Mesodermal cell (in vitro differentiated cells): ENCODE measurements around the gene GTF2H1. TPM values are rescaled to one million over a fixed set of nuclear protein-coding genes. Genes with fewer than 3 reads are reported as not detected.

ENCODE experiments used
- H3K27ac ChIP-seq: 2 replicates; pipeline ENCODE4 v1.7.0; 2013; ENCODE audit warnings: mild to moderate bottlenecking, low read depth, low read length, moderate library complexity; ENCODE audit not compliant: severe bottlenecking
- H3K36me3 ChIP-seq: 2 replicates; pipeline ENCODE4 v1.7.1; 2013; ENCODE audit warnings: mild to moderate bottlenecking, low read length, moderate library complexity; ENCODE audit not compliant: control insufficient read depth, insufficient read depth
- H3K4me1 ChIP-seq: one replicate; pipeline ENCODE4 v1.7.1; 2013; ENCODE audit warnings: mild to moderate bottlenecking, low read length; ENCODE audit not compliant: insufficient read depth, control insufficient read depth, poor library complexity, severe bottlenecking
- H3K4me3 ChIP-seq: 2 replicates; pipeline ENCODE4 v1.7.0; 2013; ENCODE audit warnings: low read length, control low read depth, mild to moderate bottlenecking; ENCODE audit not compliant: insufficient read depth, poor library complexity, severe bottlenecking; ENCODE audit errors: extremely low read depth
- H3K9me3 ChIP-seq: 2 replicates; pipeline ENCODE4 v1.7.1; 2013; ENCODE audit warnings: mild to moderate bottlenecking, low read length, moderate library complexity; ENCODE audit not compliant: control insufficient read depth
- WGBS, 2 experiments: methylation state at CpG; one replicate each; pipeline ENCODE4 v1.1.5; 2013; ENCODE audit warnings: missing lambda C conversion rate in 2 of 2; ENCODE audit not compliant: insufficient coverage in 2 of 2; 5-methylcytosine and 5-hydroxymethylcytosine counted together
- polyA plus RNA-seq, 2 experiments: library from polyadenylated mRNA; stranded (reverse); fragments of 50-300 nt; gene quantifications; one replicate each; pipeline ENCODE4 v1.2.3, GENCODE V29; 2013

GTF2H1 gene
- polyA plus RNA-seq (2013, experiment 1 of 2): 21.4 TPM
- polyA plus RNA-seq (2013, experiment 2 of 2): 25.0 TPM

DNA sequence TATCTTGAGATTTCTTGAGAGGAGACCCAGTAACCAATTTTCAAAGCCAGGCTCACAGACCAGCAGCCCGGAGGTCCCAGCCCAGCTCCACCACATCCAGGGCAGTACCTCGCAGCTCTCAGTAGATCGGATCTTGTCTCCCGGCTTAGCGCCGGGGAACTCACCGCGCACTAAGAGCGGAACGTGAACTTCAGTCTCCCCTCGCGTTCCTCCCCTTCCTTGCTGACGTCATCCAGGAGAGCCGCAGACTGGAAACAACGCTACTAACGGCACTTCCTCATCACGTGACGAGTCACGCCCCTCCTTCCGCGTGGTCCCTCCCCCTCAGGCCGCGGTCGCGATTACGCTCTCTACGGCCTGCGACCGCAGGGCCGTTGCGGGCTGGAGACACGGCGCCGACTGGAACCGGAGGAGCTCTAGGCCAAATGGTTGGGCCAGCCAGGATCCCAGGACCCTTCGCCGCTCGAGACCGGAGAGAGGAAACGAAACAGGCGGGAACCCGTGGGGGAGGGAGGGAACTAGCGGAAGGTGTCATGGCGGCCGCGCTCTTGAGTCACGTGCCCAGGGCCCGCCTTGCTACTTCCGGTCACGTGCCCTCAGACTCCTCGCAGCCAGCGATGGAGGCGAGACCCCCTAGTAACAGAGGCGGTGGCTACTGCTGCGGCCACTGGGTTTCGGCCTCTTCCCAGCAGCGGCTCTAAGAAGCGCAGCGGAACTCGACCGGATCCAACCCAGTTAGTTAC lies at the start of gene GTF2H1, which contains the start of gene HPS5:
TSS of gene GTF2H1 (plus strand) at position 599 of the 743 bp plus-strand sequence. CDS start 10,508 bp downstream, outside the sequence.
TSS of gene HPS5 (minus strand) at position 172 of the 743 bp plus-strand sequence. CDS start 4,282 bp downstream, outside the sequence.
- Histone ChIP-seq H3K4me1 (peaks cover 14% of the 10 kb centered on the region), H3K4me3 (peak within 1 kb of the TSS; percentile 71), H3K36me3 (peaks cover 21% of the 10 kb centered on the region), H3K9me3 (no peaks in the 10 kb centered on the region), H3K27ac (peak within 1 kb of the TSS; percentile 99)
- WGBS, 2 experiments: 0% methylated on average over 41 to 61 of the region's 61 CpGs

GRCh38 chr11:18277565-18278271 lies 44.6 kb upstream of the GTF2H1 start:
- no peaks in the 10 kb centered on the region for H3K4me1 ChIP-seq
- H3K9me3 ChIP-seq: no peaks in the 10 kb centered on the region
- no peak overlapping the region for H3K4me3 ChIP-seq
- no peak overlapping the region for H3K27ac ChIP-seq
- peaks cover 44% of the 10 kb centered on the region for H3K36me3 ChIP-seq
- 90 to 100% methylated on average over 1 to 2 of the region's 5 CpGs for whole genome bisulfite sequencing, 2 experiments

GRCh38 chr11:18280438-18281045 lies 41.8 kb upstream of the GTF2H1 start:
- Histone ChIP-seq H3K27ac (no peak overlapping the region), H3K4me3 (no peak overlapping the region), H3K4me1 (no peaks in the 10 kb centered on the region), H3K36me3 (peaks cover 62% of the 10 kb centered on the region), H3K9me3 (no peaks in the 10 kb centered on the region)
- WGBS, 2 experiments: 88 to 91% methylated on average over 1 to 4 of the region's 4 CpGs

- Histone ChIP-seq H3K27ac (no peak overlapping the region), H3K36me3 (peaks cover 77% of the 10 kb centered on the region), H3K4me3 (no peak overlapping the region), H3K9me3 (no peaks in the 10 kb centered on the region), H3K4me1 (no peaks in the 10 kb centered on the region)
- WGBS, 2 experiments: 91 to 92% methylated on average over 1 of the region's 2 CpGs
These were observed 39.7 kb upstream of the GTF2H1 start for GRCh38 chr11:18282626-18283025.

GRCh38 chr11:18285841-18286240 lies 36.5 kb upstream of the GTF2H1 start:
- peaks cover 74% of the 10 kb centered on the region for H3K36me3 ChIP-seq
- H3K4me1 ChIP-seq: no peaks in the 10 kb centered on the region
- WGBS, 2 experiments: 88 to 100% methylated on average over 1 of the region's 1 CpG
- H3K27ac ChIP-seq: no peak overlapping the region
- no peak overlapping the region for H3K4me3 ChIP-seq
- H3K9me3 ChIP-seq: no peaks in the 10 kb centered on the region

DNA sequence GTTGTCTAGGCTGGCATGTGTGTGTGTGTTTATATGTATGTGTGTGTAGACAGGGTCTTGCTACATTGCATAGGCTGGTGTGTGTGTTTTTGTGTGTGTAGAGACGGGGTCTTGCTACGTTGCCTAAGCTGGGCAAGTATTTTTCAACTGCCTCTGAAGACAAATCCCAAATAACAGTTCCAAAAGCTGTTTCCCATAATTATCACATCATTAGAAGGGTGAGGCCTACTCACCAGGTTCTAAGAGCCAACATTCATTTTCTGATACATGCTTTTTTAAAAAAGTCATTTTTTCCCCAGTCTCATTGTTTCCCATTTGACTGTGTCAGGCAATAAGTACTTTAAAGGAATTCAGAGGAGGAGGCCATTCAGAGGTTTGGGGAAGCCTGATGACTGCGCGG lies 33.5 kb upstream of the GTF2H1 start:
- Histone ChIP-seq H3K36me3 (peaks cover 78% of the 10 kb centered on the region), H3K27ac (no peak overlapping the region), H3K4me1 (no peaks in the 10 kb centered on the region), H3K4me3 (no peak overlapping the region), H3K9me3 (no peaks in the 10 kb centered on the region)
- 100% methylated on average over 2 of the region's 4 CpGs; no CpG with 5 or more reads in 1 of the 2 experiments for WGBS, 2 experiments

GRCh38 chr11:18294862-18295261 lies 27.5 kb upstream of the GTF2H1 start:
- Histone ChIP-seq H3K27ac (no peak overlapping the region), H3K9me3 (no peaks in the 10 kb centered on the region), H3K4me1 (no peaks in the 10 kb centered on the region), H3K4me3 (no peak overlapping the region), H3K36me3 (peaks cover 89% of the 10 kb centered on the region)
- 86 to 100% methylated on average over 4 of the region's 5 CpGs for WGBS, 2 experiments

DNA sequence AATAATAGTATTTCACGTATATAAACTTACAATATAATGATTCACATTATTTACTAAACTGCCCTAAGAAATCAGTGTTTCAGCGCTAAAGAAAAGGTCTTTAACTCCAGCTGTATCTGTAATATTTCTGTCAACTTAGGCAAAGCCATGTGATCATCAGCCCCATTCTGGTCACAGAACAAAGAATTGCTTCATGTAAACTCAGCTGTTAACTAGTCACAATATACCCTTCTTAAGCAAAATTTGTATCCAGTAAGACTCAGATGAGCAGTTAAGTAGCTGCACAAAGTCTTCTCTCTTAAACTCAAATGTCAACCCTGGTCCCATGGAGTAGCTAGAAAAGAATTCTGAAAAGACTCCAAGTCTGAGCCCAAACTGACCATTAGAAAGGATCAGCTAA lies 27.1 kb upstream of the GTF2H1 start:
- Histone ChIP-seq H3K4me1 (no peaks in the 10 kb centered on the region), H3K36me3 (peaks cover 86% of the 10 kb centered on the region), H3K9me3 (no peaks in the 10 kb centered on the region), H3K27ac (no peak overlapping the region), H3K4me3 (no peak overlapping the region)
- WGBS, 2 experiments: 93 to 100% methylated on average over 1 to 2 of the region's 2 CpGs

DNA sequence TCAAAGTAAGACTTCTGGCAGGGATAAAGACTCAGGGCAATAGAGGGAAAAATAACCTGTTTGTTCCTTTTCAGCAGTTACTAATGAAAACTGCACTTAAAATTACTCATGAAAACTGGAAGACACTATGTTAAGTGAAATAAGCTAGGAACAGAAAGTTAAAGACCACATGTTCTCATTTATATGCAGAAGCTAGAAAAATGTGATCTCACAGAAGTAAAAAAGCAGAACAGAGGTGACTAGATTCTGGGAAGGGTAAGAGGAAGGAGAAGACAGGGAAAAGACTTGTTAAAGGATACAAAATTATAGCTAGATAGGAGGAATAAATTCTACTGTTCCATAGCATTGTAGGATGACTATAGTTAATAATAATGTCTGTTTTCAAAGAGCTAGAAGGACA lies 22.6 kb upstream of the GTF2H1 start:
- no peaks in the 10 kb centered on the region for H3K9me3 ChIP-seq
- H3K27ac ChIP-seq: no peak overlapping the region
- no peak overlapping the region for H3K4me3 ChIP-seq
- H3K4me1 ChIP-seq: no peaks in the 10 kb centered on the region
- H3K36me3 ChIP-seq: peaks cover 80% of the 10 kb centered on the region

DNA sequence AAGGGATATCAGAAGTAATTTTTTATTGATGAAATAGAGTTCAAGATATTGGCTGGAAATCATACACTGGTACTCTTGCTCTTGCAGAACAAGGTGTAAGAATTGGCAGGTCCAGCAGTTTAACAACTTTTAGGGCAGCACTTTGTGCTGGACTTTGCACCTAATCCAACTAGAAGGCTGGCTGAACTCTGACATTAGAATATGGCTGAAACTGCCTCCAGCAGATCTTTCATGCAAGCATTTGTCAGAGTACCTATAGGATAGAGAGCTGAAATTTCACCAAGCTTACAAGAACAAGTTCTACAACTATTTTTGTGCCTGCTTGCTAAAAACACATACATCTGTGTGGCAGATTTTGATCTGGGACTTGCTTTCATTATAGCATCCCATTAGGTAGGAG lies 17.6 kb upstream of the GTF2H1 start:
- Histone ChIP-seq H3K36me3 (peaks cover 74% of the 10 kb centered on the region), H3K4me1 (no peaks in the 10 kb centered on the region), H3K27ac (no peak overlapping the region), H3K4me3 (no peak overlapping the region), H3K9me3 (no peaks in the 10 kb centered on the region)
